Neural cell (in vitro differentiated cells): ENCODE results near the gene LPA. TPM values are rescaled to one million over a fixed set of nuclear protein-coding genes. Genes with fewer than 3 reads are reported as not detected.

Experiments
- H2AFZ ChIP-seq: fragments of 200-600, 300-800 bp; sonication (generic), shearing (Covaris generic); 2 replicates; pipeline ENCODE4 v1.6.0; 2014; ENCODE audit warnings: low read depth, mild to moderate bottlenecking, antibody characterized with exemption, low read length, moderate library complexity
- H3F3A ChIP-seq: fragments of 200-600 bp; shearing (Covaris generic); 2 replicates; pipeline ENCODE4 v1.6.1; 2016; ENCODE audit warnings: mild to moderate bottlenecking, moderate library complexity, mixed read lengths, antibody characterized with exemption, low read length; ENCODE audit not compliant: insufficient read depth, poor library complexity, severe bottlenecking
- H3K27ac ChIP-seq: fragments of 200-600, 300-800 bp; sonication (generic), shearing (Covaris generic); 2 replicates; pipeline ENCODE4 v1.5.1; 2014; ENCODE audit warnings: mild to moderate bottlenecking, low read length, moderate library complexity
- H3K27me3 ChIP-seq: fragments of 300-800, 200-600 bp; sonication (generic), shearing (Covaris generic); 2 replicates; pipeline ENCODE4 v1.6.0; 2014; ENCODE audit warnings: mild to moderate bottlenecking, low read depth, low read length, moderate library complexity; ENCODE audit not compliant: insufficient read depth
- H3K36me3 ChIP-seq: fragments of 300-800, 200-600 bp; sonication (generic), shearing (Covaris generic); 2 replicates; pipeline ENCODE4 v1.5.1; 2014; ENCODE audit warnings: mild to moderate bottlenecking, antibody characterized with exemption, low read length, moderate library complexity; ENCODE audit not compliant: insufficient read depth
- H3K4me2 ChIP-seq: fragments of 300-800, 200-600 bp; sonication (generic), shearing (Covaris generic); 2 replicates; pipeline ENCODE4 v1.6.0; 2014; ENCODE audit warnings: mild to moderate bottlenecking, low read length
- H3K4me3 ChIP-seq: fragments of 300-800, 200-600 bp; sonication (generic), shearing (Covaris generic); 2 replicates; pipeline ENCODE4 v1.5.1; 2014; ENCODE audit warnings: mild to moderate bottlenecking, low read length, moderate library complexity
- H3K79me2 ChIP-seq: fragments of 200-600 bp; shearing (Covaris generic); replicated peaks from 2 replicates; pipeline ENCODE4 v1.6.0; 2014; ENCODE audit warnings: mild to moderate bottlenecking, low read length, moderate library complexity; ENCODE audit not compliant: insufficient read depth
- H3K9ac ChIP-seq: fragments of 300-800, 200-600 bp; sonication (generic), shearing (Covaris generic); 2 replicates; pipeline ENCODE4 v1.6.1; 2016; ENCODE audit warnings: mild to moderate bottlenecking, low read length, mixed read lengths
- H3K9me2 ChIP-seq: fragments of 200-600 bp; shearing (Covaris generic); 2 replicates; pipeline ENCODE4 v1.6.1; 2016; ENCODE audit warnings: mild to moderate bottlenecking, low read length, mixed read lengths; ENCODE audit not compliant: insufficient read depth
- H3K9me3 ChIP-seq: fragments of 200-600, 300-800 bp; sonication (generic), shearing (Covaris generic); 2 replicates; pipeline ENCODE4 v1.6.1; 2016; ENCODE audit warnings: mild to moderate bottlenecking, mixed run types, low read length, moderate library complexity, mixed read lengths
- H4K20me1 ChIP-seq: fragments of 200-600 bp; shearing (Covaris generic); 2 replicates; pipeline ENCODE4 v1.6.1; 2016; ENCODE audit warnings: mild to moderate bottlenecking, mixed run types; ENCODE audit not compliant: insufficient read depth
- CTCF ChIP-seq: fragments of 450-650 bp; IDR thresholded peaks from 2 replicates; pipeline ENCODE4 v1.5.1; 2014; ENCODE audit warnings: antibody characterized with exemption, mild to moderate bottlenecking, moderate library complexity; ENCODE audit not compliant: poor library complexity, severe bottlenecking
- EP300 ChIP-seq: fragments of 450-650 bp; conservative IDR thresholded peaks from 2 replicates; pipeline ENCODE4 v1.6.1; 2014; ENCODE audit warnings: antibody characterized with exemption, mild to moderate bottlenecking, moderate library complexity; ENCODE audit not compliant: poor library complexity, severe bottlenecking
- EZH2 ChIP-seq: fragments of 200-600, 300-800 bp; shearing (Covaris generic), sonication (generic); IDR thresholded peaks from 2 replicates; pipeline ENCODE4 v1.6.1; 2014; ENCODE audit warnings: antibody characterized with exemption, low read length, borderline replicate concordance, mild to moderate bottlenecking; ENCODE audit not compliant: insufficient read depth, poor library complexity, severe bottlenecking
- MXI1 ChIP-seq: fragments of 450-650 bp; conservative IDR thresholded peaks from 2 replicates; pipeline ENCODE4 v1.6.1; 2014; ENCODE audit warnings: antibody characterized with exemption, mild to moderate bottlenecking; ENCODE audit not compliant: poor library complexity, severe bottlenecking
- POLR2AphosphoS5 ChIP-seq: IDR thresholded peaks from 2 replicates; pipeline ENCODE4 v1.6.1; 2012
- RAD21 ChIP-seq: fragments of 450-650 bp; conservative IDR thresholded peaks from 2 replicates; pipeline ENCODE4 v1.6.1; 2014; ENCODE audit warnings: antibody characterized with exemption, mild to moderate bottlenecking, moderate library complexity
- REST ChIP-seq: IDR thresholded peaks from 2 replicates; pipeline ENCODE4 v1.6.1; 2012; ENCODE audit warnings: borderline replicate concordance
- SMC3 ChIP-seq: fragments of 450-650 bp; conservative IDR thresholded peaks from 2 replicates; pipeline ENCODE4 v1.6.1; 2014; ENCODE audit warnings: antibody characterized with exemption, mild to moderate bottlenecking, moderate library complexity; ENCODE audit not compliant: poor library complexity
- TAF1 ChIP-seq: IDR thresholded peaks from 2 replicates; pipeline ENCODE4 v1.6.1; 2012; ENCODE audit warnings: low read depth
- polyA plus RNA-seq: library from polyadenylated mRNA; depleted of rRNA; stranded (reverse); fragments of >200 nt; gene quantifications from 2 replicates; pipeline ENCODE4 v1.2.3, GENCODE V29; 2014

The LPA gene
- polyA plus RNA-seq, 1 donor from 2014 or later: not detected

- no peak for TF ChIP-seq REST
- no peak for TF ChIP-seq EP300
These were observed 1.6 kb downstream of the LPA start (continued) for GRCh38 chr6:160662429-160662828.

GRCh38 chr6:160661216-160661615 lies 2.9 kb downstream of the LPA start:
- TF ChIP-seq MXI1 (no peak), POLR2AphosphoS5 (no peak), TAF1 (no peak), SMC3 (no peak), RAD21 (no peak), EP300 (no peak), CTCF (no peak), EZH2 (no peak), REST (no peak)

More at GRCh38 chr6:160661216-160661615, 2.9 kb downstream of the LPA start:
- no peak overlapping the region for H2AFZ ChIP-seq
- no peaks in the 10 kb centered on the region for H3K27me3 ChIP-seq
- no peaks in the 10 kb centered on the region for H3K36me3 ChIP-seq
- no peaks in the 10 kb centered on the region for H3F3A ChIP-seq
- no peak overlapping the region for H3K4me2 ChIP-seq
- no peaks in the 10 kb centered on the region for H3K9me2 ChIP-seq
- H3K79me2 ChIP-seq: no peaks in the 10 kb centered on the region
- no peaks in the 10 kb centered on the region for H4K20me1 ChIP-seq
- H3K4me3 ChIP-seq: no peak overlapping the region
- H3K9ac ChIP-seq: no peak overlapping the region
- no peaks in the 10 kb centered on the region for H3K9me3 ChIP-seq
- H3K27ac ChIP-seq: no peak overlapping the region
